ENCODE data around the gene RNF123.

Gene RNF123

GRCh38 chr3:49689046-49689907 is at the start of gene RNF123, which contains the start of gene MST1:
TSS of gene RNF123 (plus strand) at chr3:49689557. CDS start at chr3:49691166, 1,609 bp downstream.
TSS of gene MST1 (minus strand) at chr3:49689474. CDS start at chr3:49688691, 783 bp downstream.
- peak; percentile 96 for DNase-seq

- DNase-seq, result no peak
Observed at GRCh38 chr3:49641292-49641691, 48.1 kb upstream of the RNF123 start.

- DNase-seq, result no peak
Observed at GRCh38 chr3:49641921-49642707, 47.2 kb upstream of the RNF123 start.

GRCh38 chr3:49642708-49643145 is 46.6 kb upstream of the RNF123 start:
- DNase-seq, result no peak

DNA sequence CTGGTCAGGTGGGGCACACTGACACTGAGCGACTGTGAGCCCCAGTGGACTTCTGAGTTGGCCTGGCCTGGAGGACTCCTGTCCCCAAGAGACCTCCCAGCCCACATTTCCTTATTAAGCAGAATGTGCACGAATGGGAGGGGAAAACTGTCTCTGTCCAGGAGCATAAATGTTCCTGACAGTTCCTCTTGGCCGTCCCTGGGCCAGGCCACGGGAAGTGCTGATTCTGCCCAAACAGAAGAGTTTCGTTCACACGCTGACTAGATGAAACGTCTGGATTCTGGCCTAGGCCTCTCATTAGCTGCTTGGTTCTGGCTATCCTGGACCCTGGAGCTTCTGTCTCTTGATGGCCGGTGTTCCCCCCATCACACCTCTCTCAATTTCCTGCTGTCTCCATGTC is 44.7 kb upstream of the RNF123 start:
- DNase-seq, result no peak

GRCh38 chr3:49646236-49646635 is 43.1 kb upstream of the RNF123 start:
- no peak for DNase-seq

DNA sequence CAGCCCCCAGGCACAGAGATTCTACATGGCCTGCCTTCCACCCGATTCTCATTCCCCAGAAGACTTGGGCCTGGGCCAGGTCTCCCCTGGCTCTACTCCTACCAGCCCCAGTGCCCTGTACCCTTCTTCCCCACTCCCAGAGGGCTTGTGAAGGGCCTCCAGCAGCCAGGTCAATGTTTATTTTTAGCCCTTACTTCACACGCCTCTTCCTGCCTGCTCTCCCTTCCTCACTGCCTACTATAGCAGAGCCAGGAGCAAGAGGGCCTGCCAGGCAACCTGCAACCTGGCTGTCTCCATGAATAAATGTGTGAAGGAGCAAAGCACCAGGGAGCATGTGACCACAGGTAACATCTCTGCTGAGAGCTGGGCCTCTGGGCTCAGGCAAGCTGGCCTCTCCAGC is 41.6 kb upstream of the RNF123 start:
- DNase-seq, result no peak

DNA sequence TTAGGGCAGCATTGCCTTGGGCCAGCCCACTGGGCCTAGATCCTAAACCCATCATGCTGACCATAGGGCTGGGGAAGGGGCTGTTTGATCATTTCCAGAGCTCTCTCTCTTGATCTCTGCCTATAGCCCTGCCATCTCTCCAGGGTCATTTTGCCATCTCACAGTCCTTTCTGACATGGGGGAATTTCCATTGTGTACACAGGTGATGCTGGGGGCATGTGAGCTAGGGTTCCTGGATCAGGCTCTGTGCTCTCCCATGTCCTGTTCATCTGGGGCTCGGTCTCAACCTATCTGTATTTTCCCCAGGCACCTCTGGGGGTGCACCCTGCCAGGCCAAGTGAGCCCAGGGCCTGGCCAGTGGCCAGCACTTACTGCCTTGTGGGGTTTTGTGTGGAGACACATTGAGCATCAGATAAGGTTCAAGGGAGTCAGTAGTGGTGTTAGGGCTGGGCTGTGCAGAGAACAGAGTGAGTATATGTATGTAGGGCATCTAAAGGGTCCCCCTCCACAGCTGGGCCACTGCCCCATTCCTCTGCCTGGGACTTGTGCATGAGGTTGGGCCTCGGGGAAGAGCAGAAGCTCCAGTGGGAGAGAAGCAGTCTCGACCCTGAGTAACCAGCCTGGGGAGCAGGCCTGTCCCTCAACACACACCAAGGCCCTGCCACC is 40.9 kb upstream of the RNF123 start:
- no peak for DNase-seq

GRCh38 chr3:49649576-49649975 is 39.8 kb upstream of the RNF123 start:
- DNase-seq, result no peak

- no peak for DNase-seq
Observed at GRCh38 chr3:49650177-49650576, 39.2 kb upstream of the RNF123 start.

- DNase-seq, result peak; percentile 47
Observed at GRCh38 chr3:49650637-49651036, 38.7 kb upstream of the RNF123 start.

- no peak for DNase-seq
Observed at GRCh38 chr3:49652218-49652902, 37.0 kb upstream of the RNF123 start.

DNA sequence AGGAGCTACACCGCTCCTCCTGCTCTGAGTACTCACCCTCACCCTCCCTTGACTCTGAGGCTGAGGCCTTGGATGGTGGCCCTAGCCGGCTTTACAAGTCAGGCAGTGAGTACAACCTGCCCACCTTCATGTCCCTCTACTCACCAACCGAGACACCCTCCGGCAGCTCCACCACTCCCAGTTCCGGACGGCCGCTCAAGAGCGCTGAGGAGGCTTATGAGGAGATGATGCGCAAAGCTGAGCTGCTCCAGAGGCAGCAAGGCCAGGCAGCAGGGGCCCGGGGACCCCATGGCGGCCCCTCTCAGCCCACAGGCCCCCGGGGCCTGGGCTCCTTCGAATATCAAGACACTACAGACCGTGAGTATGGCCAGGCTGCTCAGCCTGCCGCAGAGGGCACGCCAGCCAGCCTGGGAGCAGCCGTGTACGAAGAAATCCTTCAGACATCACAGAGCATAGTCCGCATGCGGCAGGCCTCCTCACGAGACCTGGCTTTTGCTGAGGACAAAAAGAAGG is 36.4 kb upstream of the RNF123 start:
- DNase-seq, result no peak

GRCh38 chr3:49653621-49654020 is 35.7 kb upstream of the RNF123 start:
- no peak for DNase-seq

DNA sequence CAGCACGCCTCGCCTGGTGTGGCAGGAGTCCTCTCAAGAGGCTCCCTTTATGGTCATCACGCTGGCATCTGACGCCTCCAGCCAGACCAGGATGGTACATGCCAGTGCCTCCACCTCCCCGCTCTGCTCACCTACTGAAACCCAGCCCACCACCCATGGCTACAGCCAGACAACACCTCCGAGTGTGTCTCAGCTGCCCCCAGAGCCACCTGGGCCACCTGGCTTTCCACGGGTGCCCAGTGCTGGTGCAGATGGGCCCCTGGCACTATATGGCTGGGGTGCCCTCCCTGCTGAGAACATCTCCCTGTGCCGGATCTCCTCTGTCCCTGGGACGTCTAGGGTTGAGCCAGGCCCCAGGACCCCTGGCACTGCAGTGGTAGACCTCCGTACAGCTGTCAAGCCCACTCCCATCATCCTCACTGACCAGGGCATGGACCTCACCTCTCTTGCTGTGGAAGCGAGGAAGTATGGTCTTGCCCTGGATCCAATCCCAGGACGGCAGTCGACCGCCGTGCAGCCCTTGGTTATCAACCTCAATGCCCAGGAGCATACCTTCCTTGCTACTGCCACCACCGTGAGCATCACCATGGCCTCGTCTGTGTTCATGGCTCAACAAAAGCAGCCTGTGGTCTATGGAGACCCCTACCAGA is 35.1 kb upstream of the RNF123 start:
- DNase-seq, result no peak

DNA sequence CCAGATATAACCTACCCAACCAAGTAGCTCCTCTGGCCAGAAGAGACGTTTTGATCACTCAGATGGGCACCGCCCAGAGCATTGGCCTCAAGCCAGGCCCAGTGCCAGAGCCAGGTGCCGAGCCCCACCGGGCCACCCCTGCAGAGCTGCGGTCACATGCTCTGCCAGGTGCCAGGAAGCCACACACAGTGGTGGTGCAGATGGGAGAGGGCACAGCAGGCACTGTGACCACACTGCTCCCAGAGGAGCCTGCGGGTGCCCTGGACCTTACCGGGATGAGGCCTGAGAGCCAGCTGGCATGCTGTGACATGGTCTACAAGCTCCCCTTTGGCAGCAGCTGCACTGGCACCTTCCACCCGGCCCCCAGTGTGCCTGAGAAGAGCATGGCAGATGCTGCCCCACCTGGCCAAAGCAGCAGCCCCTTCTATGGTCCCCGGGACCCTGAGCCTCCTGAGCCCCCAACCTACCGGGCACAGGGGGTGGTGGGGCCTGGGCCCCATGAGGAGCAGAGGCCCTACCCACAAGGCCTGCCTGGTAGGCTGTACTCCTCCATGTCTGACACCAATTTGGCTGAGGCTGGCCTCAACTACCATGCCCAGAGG is 34.3 kb upstream of the RNF123 start:
- no peak for DNase-seq

DNA sequence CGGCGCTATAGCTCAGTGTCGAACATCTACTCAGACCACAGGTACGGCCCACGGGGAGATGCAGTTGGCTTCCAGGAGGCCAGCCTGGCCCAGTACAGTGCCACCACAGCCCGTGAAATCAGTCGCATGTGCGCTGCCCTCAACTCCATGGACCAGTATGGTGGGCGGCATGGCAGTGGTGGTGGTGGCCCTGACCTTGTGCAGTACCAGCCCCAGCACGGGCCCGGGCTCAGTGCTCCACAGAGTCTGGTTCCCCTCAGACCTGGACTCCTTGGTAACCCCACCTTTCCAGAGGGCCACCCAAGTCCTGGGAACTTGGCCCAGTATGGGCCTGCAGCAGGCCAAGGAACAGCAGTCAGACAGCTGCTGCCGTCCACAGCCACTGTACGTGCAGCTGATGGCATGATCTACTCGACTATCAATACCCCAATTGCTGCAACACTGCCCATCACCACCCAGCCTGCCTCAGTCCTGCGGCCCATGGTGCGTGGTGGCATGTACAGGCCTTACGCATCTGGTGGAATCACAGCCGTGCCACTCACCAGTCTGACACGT is 33.5 kb upstream of the RNF123 start:
- DNase-seq, result no peak

DNA sequence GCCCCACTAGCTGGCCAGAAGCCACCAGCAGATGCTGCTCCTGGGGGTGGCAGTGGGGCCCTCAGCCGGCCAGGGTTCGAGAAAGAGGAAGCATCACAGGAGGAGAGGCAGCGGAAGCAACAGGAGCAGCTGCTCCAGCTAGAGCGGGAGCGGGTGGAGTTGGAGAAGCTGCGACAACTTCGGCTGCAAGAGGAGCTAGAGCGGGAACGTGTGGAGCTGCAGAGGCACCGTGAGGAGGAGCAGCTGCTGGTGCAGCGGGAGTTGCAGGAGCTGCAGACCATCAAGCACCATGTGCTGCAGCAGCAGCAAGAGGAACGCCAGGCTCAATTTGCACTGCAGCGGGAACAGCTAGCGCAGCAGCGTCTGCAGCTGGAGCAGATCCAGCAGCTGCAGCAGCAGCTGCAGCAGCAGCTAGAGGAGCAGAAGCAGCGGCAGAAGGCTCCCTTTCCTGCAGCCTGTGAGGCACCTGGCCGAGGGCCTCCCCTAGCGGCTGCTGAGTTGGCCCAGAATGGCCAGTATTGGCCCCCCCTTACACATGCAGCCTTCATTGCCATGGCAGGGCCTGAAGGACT is 32.7 kb upstream of the RNF123 start:
- no peak for DNase-seq

DNA sequence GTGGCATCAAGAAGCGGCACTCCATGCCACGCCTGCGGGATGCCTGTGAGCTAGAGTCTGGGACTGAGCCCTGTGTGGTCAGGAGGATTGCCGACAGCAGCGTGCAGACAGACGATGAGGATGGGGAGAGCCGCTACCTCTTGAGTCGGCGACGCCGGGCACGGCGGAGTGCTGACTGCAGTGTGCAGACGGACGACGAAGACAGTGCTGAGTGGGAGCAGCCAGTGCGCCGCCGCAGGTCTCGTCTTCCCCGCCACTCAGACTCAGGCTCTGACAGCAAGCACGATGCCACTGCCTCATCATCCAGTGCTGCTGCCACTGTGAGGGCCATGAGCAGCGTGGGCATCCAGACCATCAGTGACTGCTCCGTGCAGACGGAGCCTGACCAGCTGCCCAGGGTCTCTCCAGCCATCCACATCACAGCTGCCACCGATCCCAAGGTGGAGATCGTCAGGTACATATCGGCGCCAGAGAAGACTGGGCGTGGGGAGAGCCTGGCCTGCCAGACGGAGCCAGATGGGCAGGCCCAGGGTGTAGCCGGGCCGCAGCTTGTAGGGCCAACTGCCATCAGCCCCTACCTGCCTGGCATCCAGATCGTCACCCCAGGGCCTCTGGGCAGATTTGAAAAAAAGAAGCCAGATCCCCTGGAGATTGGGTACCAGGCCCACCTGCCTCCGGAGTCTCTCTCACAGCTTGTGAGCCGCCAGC is 32.0 kb upstream of the RNF123 start:
- no peak for DNase-seq

DNA sequence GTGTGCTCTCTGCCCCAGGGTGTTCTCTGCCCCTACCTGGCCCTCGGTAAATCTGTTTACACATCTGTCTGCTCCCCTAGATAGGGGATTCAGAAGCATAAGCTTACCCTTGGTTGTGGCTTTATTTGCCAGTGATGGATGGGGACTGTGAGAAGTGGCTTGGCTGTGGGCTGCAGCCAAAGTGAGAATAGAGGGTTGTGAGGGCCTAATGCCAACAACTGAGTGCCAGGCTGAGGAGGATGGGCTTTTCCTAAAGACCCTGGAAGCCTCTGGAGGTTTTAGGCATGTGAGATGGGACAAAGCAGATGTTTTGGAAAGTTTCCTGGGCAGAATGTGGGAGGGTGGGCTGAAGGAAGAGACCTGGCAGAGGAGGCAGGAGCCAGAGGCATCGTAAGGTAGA is 30.6 kb upstream of the RNF123 start:
- no peak for DNase-seq

Measured in retina (tissue), 1 donor.